Hypothalamus (tissue), 51 donors: ENCODE measurements around the gene SLC26A8.

Experiments used
- DNase-seq, 51 donors: peaks; one replicate each; lab custom pipeline; 2025; lab: John Stamatoyannopoulos, UW

SLC26A8 gene

GRCh38 chr6:36023996-36024795 lies at the start of gene SLC26A8:
Gene SLC26A8, minus strand, starts transcription at chr6:36024641. Its CDS starts 4,934 bp downstream, at chr6:36019707.
- peak in 5 of 51 donors; percentile 7 to 29 (median 12) for DNase-seq

- DNase-seq, result no peak
These were observed 49.1 kb upstream of the SLC26A8 start for GRCh38 chr6:36073587-36073986.

- DNase-seq, result no peak
These were observed 48.2 kb upstream of the SLC26A8 start for GRCh38 chr6:36072681-36073080.

GRCh38 chr6:36071714-36072113 lies 47.3 kb upstream of the SLC26A8 start:
- DNase-seq, result no peak

- no peak for DNase-seq
These were observed 46.8 kb upstream of the SLC26A8 start for GRCh38 chr6:36071281-36071680.

- DNase-seq, result no peak
These were observed 45.8 kb upstream of the SLC26A8 start for GRCh38 chr6:36070252-36070651.

GRCh38 chr6:36069573-36069972 lies 45.1 kb upstream of the SLC26A8 start:
- no peak for DNase-seq

- DNase-seq, result no peak
These were observed 44.1 kb upstream of the SLC26A8 start for GRCh38 chr6:36068586-36068985.

- no peak for DNase-seq
These were observed 43.6 kb upstream of the SLC26A8 start for GRCh38 chr6:36068012-36068392.

GRCh38 chr6:36067374-36068011 lies 43.1 kb upstream of the SLC26A8 start:
- DNase-seq, result no peak

- DNase-seq, result no peak
These were observed 42.4 kb upstream of the SLC26A8 start for GRCh38 chr6:36066817-36067216.

- DNase-seq, result no peak
These were observed 41.5 kb upstream of the SLC26A8 start for GRCh38 chr6:36065916-36066315.

- no peak for DNase-seq
These were observed 40.4 kb upstream of the SLC26A8 start for GRCh38 chr6:36064770-36065396.

- no peak for DNase-seq
These were observed 39.0 kb upstream of the SLC26A8 start for GRCh38 chr6:36063318-36064060.

- DNase-seq, result no peak
These were observed 37.8 kb upstream of the SLC26A8 start for GRCh38 chr6:36062247-36062646.

- DNase-seq, result no peak
These were observed 36.8 kb upstream of the SLC26A8 start for GRCh38 chr6:36061236-36061635.

- DNase-seq, result no peak
These were observed 31.7 kb upstream of the SLC26A8 start for GRCh38 chr6:36056178-36056577.

GRCh38 chr6:36054956-36055355 lies 30.5 kb upstream of the SLC26A8 start:
- no peak for DNase-seq

- DNase-seq, result no peak
These were observed 30.0 kb upstream of the SLC26A8 start for GRCh38 chr6:36054415-36054814.

GRCh38 chr6:36053878-36054277 lies 29.4 kb upstream of the SLC26A8 start:
- DNase-seq, result no peak

GRCh38 chr6:36052097-36052496 lies 27.7 kb upstream of the SLC26A8 start:
- DNase-seq, result no peak
